Stimulated activated CD8-positive, alpha-beta memory T cell treated with anti-CD3 and anti-CD28 coated beads, Interleukin-12 subunit alpha, Interleukin-12 subunit beta, amount 100 ng/mL, for 24 hours (primary cell): ENCODE measurements around the gene RCN2.

ENCODE experiments used
- DNase-seq: peaks from one replicate; pipeline ENCODE4 v3.0.0-alpha.2; 2020; ENCODE audit errors: extremely low read depth

The RCN2 gene

GRCh38 chr15:76973906-76974305, 42.4 kb downstream of the RCN2 start:
- no peak for DNase-seq

DNA sequence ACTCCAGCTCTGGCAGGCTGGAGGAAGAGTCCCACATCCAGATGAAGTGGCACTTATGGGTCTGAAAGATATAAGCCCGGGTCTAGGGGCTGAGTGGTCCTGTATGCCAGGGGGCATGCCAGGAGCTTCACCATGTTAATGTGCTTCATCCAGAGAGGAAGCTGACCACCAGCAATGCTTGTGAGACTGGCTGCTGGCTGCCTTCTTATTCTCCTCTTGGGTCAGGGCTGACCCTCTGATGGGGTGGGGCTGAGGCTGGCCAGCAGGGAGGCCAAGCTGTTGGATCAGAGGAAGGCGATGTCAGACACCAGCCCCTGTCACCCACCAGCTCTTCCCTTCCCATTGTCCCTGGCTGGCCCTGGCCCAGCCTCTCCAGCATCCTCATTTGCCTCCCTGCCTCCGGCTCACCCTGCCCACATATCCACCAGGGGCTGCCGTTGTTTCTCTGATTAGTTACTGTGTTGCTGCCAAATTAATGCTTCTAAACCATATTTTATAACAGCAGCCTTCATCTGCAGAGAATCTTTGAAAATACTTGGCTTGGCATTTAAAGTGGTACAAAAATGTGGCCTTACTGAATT, 43.0 kb downstream of the RCN2 start:
- DNase-seq: no peak

DNA sequence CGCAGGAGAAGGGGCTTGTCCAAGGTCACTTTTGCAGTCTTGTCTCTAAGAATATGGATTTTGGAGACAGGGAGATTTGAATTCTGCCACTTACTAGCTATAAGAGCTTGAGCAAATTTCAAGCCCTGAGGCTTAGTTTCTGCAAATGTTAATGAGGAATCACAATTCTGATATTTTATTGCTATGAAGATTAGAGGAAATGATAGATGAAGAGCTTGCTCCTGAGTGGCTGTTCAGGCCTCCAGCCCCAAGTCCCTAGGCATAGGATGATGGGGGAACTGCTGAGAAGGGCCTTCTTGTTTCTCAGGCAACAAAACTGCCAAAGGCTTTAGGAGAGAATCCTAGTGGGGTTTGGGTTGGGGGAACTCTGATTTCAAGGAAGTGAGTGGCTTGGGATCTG, 44.6 kb downstream of the RCN2 start:
- DNase-seq: no peak

DNA sequence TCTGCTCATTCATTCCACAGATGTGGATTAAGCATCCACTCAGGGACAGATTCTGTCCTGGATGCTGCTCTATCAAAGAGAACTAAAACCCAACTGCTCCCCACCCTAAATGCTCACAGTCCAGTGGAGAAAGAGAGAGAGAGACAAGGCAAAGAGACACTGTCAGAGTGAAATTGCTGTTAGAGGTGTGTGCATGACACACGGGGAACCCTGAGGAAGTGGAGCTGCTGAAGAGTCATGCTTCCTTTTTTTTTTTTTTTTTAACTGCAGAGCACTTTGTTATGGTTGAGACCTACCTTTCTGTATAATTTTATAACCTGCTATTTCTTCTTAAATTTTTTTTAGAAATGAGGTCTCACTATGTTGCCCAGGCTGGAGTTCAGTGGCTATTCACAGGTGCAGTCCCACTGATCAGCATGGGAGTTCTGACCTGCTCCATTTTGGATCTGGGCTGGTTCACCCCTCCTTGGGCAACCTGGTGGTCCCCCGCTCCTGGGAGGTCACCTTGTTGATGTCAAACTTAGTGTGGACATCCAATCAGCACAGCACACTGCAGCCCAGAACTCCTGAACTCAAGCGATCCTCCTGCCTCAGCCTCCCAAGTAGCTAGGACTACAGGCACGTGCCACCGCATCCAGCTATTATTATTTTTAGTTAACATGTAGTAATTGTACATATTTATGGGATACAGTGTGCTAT, 45.2 kb downstream of the RCN2 start:
- no peak for DNase-seq

GRCh38 chr15:76978522-76979330, 47.2 kb downstream of the RCN2 start:
- DNase-seq: no peak

DNA sequence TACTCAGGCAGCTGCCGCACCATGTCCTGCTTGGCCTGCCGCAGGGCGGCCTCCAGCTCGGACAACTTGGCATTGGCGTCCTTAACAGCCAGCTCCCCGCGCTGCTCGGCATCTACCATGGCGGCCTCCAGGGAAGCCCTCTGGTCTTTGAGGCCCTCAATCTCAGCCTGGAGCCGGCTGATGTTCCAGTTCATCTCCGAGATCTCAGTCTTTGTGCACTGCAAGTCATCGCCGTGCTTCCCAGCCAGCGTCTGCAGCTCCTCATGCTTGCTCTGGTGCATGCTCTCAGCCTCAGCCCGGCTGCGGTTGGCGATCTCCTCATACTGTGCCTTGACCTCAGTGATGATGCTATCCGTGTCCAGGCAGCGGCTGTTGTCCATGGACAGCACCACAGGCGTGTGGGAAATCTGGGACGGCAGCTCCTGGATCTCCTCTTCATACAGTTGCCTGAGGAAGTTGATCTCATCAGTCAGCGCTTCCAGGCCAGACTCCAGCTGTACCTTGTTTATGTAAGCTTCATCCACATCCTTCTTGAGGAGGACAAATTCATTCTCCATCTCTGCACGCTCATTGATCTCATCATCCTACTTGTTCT, 47.9 kb downstream of the RCN2 start:
- DNase-seq: no peak

DNA sequence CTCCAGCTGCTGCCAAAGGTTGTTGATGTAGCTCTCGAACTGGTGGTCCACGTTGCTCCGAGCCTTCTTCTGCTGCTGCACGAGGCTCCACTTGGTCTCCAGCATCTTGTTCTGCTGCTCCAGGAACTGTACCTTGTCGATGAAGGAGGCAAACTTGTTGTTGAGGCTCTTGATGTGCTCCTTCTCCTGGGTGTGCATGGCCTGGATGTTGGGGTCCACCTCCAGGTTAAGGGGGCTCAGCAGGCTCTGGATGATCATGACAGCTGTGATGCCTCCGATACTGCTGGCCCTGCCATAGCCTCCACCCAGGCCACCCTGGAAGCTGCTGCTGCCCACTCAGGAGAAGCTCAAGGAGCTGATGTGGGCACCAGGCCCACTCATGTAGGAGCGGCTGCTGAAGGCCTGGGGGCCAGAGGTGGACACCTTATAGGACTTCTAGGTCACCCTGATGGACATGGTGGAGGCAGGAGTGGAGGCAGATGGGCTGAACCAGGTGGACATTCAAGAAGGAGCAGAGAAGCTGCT, 48.5 kb downstream of the RCN2 start:
- no peak for DNase-seq

GRCh38 chr15:76982356-76982755, 50.8 kb downstream of the RCN2 start:
- DNase-seq: no peak

DNA sequence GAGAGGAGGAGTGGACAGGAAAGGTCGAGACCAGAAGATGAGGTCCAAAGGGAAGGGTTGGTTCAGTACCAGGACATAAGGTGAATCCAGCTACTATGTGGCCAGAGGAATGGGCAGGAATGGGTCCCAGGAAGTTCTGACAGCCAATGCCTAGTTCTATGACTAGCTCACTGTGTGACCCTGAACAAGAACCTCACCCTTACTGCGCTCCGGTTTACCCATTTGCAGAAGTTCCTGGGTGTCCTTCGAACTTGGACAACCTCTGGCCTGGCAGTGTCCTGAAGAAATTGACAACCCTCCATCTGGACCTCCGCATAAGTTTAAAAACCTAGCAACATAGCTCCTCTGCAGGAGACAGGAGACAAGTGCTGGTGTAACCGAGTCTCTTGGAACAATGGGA, 51.2 kb downstream of the RCN2 start:
- DNase-seq: no peak

- no peak for DNase-seq
Observed at GRCh38 chr15:76983590-76984375, 52.2 kb downstream of the RCN2 start.

GRCh38 chr15:76986743-76987142, 55.2 kb downstream of the RCN2 start:
- no peak for DNase-seq

DNA sequence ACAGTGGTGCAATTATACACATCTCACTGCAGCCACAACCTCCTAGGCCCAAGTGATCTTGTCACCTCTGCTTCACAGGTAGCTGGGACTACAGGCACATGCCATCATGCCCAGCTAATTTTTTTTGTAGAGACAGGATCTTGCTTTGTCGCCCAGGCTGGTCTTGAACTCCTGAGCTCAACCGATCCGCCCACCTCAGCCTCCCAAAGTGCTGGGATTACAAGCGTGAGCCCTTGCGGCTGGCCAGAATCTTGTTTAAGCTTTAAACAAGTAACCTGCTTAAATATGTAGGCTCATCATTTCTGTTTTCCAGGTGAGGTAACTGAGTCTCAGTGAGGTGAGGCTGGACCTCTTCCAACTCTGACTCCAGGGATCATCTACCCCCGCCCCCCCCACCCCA, 55.7 kb downstream of the RCN2 start:
- DNase-seq: no peak

DNA sequence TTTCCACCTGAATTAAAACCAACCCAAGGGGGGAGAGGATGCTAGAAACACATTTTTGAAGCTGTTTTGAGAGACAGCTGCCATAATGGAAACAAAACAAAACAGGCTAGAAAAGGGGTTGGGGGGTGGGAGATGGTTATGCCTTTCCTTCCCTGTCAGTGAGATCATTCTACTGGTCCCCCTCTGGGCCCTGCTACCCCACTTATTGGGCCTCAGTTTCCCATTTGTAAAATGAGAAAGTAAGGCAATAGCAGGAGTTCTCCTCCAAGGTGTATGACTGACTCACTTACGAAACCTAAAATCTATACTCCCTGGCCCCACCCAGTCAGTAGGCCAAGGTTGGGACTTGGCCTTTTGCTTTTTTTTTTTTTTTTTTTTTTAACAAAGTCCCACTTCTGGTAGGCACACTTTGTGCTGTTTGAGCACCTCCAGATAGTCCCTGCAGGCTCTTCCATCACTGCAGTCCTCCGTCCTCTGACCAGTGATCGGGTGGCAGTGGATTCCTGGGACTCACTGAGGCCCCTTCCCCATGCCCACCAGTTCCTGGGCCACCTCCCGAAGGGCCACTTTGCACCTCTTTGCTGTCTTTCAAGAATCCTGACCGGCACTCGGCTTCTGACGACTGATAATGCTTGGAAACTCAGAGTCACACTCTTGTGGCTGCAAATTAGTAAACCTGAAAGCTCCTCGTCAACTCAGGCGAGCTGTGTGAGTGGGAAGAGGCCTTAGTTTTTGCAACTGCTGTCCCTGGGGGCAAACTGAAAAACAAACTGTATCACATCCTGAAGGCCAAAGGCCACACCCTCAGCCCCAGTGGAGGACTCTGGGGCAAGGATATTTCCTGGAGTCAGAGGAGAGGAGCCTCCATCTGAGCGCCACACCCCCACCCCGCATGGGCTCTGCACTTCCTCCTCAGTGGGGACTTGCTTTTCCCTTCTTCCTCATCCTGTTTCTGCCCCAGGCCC, 56.6 kb downstream of the RCN2 start:
- peak; percentile 31 for DNase-seq

DNA sequence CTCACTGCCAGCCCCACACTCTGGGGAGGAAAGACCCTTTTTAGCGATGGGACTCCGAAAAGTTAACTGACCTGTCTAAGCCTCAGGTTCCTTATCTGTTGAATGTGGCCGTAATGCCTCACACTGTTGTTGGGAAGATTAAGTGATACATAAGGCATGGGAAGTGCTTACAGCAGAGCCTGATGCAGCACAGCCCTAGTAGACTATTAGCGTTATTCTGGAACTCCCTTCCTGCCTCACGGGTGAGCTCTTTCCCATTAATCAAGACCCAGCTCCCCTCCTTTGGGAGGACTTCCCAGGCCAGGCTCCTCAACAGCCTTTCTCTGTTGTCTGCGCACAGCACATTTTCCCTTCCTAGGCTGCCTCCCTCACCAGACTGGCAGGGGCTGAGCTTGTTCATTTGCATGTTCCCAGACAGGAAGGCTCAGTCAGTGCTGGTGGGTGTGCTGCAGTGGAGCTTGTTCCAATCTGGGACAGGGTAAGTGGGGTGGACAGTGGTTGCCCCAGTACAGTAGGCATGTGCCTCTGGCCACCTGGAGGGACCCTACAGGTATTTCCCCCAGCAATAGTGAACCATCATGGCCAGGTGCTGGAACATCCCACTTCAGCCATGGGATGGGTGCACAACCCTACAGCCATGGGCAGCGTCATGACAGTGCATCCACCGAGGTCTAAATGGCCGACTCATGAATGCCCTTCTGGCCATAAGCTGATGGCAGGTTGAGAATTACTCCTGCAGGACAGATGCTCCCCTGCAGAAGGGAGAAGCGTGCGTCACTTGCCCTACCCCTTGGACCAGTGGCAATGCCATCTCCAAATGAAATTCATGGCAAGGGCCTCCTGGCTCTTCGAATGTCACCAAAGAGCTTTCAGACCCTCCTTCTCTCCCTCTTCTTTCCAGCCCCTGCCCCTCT, 57.6 kb downstream of the RCN2 start:
- no peak for DNase-seq

DNA sequence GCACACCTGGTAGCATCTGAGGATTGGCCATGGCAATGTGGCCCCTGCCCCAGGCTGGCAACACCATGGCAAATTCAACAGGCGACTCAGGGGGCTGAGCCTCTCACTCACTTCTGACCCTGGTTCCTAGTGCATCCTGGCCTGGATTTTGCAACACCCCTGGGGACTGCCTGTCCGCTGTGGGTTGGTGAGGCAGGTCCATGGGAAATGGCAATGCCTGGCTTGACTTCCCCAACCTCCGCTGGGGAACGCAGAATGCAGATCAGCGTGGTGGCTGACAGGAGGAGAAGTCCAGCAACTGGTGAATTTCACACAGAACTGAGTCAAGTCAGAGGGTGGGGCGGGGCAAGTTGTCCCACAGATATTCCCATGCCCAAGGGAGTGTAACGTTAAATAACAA, 59.5 kb downstream of the RCN2 start:
- no peak for DNase-seq

GRCh38 chr15:76991741-76992645, 60.4 kb downstream of the RCN2 start:
- DNase-seq: no peak

DNA sequence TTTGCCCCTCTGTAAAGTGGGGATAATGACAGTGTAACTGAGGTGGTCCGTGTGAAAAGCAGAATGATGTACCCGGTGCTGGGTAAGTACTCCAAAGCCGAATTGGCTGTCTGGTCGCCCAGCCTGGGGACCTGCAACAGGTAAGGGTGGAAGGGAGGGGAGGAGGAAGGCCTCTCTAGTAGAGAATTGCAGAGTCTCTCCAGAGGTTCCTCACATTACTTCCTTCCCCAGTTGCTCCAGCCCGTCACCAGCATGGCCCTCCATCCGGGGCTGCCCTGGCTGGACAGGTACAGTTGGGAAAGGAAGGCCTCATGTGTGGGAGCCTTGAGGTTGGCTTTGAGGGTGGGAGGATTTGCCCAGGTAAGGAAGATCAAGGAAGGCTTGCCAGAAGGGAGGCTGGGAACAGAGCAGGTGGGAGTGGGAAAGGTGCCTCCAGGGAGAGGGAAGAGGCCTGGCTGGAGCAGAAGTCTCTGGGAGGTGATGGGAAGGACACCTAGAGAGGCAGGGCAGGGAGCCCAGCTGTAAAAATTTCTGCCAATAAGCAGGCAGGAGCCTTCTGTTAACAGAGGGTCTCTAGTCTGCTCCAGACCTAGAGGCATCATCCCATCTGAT, 61.7 kb downstream of the RCN2 start:
- DNase-seq: no peak

GRCh38 chr15:76994001-76994400, 62.5 kb downstream of the RCN2 start:
- DNase-seq: no peak
